Endodermal cell (in vitro differentiated cells): Measurements from ENCODE around the gene PCDHB10. TPM values are rescaled to one million over a fixed set of nuclear protein-coding genes. Genes with fewer than 3 reads are reported as not detected.

Experiments
- DNase-seq: peaks from one replicate; pipeline ENCODE4 v3.0.0-alpha.2; 2017
- H3K27ac ChIP-seq: 2 replicates; pipeline ENCODE4 v1.5.1; 2013; ENCODE audit warnings: mild to moderate bottlenecking, low read depth, low read length, moderate library complexity
- H3K27me3 ChIP-seq: 2 replicates; pipeline ENCODE4 v1.6.1; 2013; ENCODE audit warnings: mild to moderate bottlenecking, low read length, moderate library complexity; ENCODE audit not compliant: insufficient read depth, control insufficient read depth, poor library complexity, severe bottlenecking
- H3K36me3 ChIP-seq: 2 replicates; pipeline ENCODE4 v1.7.0; 2013; ENCODE audit warnings: mild to moderate bottlenecking, low read length, moderate library complexity; ENCODE audit not compliant: control insufficient read depth, insufficient read depth
- H3K4me1 ChIP-seq: one replicate; pipeline ENCODE4 v1.7.0; 2013; ENCODE audit warnings: low read length; ENCODE audit not compliant: control insufficient read depth, insufficient read depth
- H3K4me3 ChIP-seq: 2 replicates; pipeline ENCODE4 v1.5.1; 2013; ENCODE audit warnings: mild to moderate bottlenecking, low read length, moderate library complexity
- H3K9ac ChIP-seq: 2 replicates; pipeline ENCODE4 v1.6.1; 2013; ENCODE audit warnings: mild to moderate bottlenecking, low read length, moderate library complexity; ENCODE audit not compliant: poor library complexity, severe bottlenecking; ENCODE audit errors: extremely low read depth
- H3K9me3 ChIP-seq: 2 replicates; pipeline ENCODE4 v1.6.1; 2013; ENCODE audit warnings: mild to moderate bottlenecking, low read length, moderate library complexity; ENCODE audit not compliant: control insufficient read depth
- H3K27ac Mint-ChIP-seq: 2 replicates; pipeline ENCODE4 v1.8.0; 2020; ENCODE audit warnings: mixed read lengths
- H3K27me3 Mint-ChIP-seq: 2 replicates; pipeline ENCODE4 v1.8.0; 2021; ENCODE audit warnings: mild to moderate bottlenecking, mixed read lengths; ENCODE audit not compliant: insufficient read depth
- H3K36me3 Mint-ChIP-seq: 2 replicates; pipeline ENCODE4 v1.8.0; 2020; ENCODE audit warnings: low read depth, mixed read lengths
- H3K4me1 Mint-ChIP-seq: 2 replicates; pipeline ENCODE4 v1.8.0; 2020; ENCODE audit warnings: mixed read lengths
- H3K4me3 Mint-ChIP-seq: 2 replicates; pipeline ENCODE4 v1.8.0; 2020; ENCODE audit warnings: mild to moderate bottlenecking, moderate library complexity, mixed read lengths
- H3K9me3 Mint-ChIP-seq: 2 replicates; pipeline ENCODE4 v1.8.0; 2020; ENCODE audit warnings: mild to moderate bottlenecking, mixed read lengths
- WGBS, 2 experiments: methylation state at CpG; one replicate each; pipeline versions ENCODE4 v1.1.5 to v1.1.7; 2013; ENCODE audit warnings: missing lambda C conversion rate in 2 of 2, mixed read lengths in 1 of 2; ENCODE audit not compliant: insufficient coverage in 1 of 2, insufficient read length in 1 of 2; 5-methylcytosine and 5-hydroxymethylcytosine counted together
- total RNA-seq, 2 donors: library from RNA; stranded (reverse); fragmentation: NEBNext Ultra II Directional in 1 of 2; extraction: Animal tissue kit (Norgen Biotek cat#: 25700) in 1 of 2; gene quantifications; 2 replicates in 1 of 2; 3 replicates in 1 of 2; pipeline ENCODE4 v1.2.1, GENCODE V29; 2021
- TF ChIP-seq, protein P1 (sequence below): fragments of 200-600 bp; sonication (generic); conservative IDR thresholded peaks from 2 replicates; pipeline ENCODE4 v1.5.0; 2021; ENCODE audit warnings: antibody characterized with exemption, mild to moderate bottlenecking

PCDHB10 gene
- total RNA-seq, 2 donors from 2014 or later, result 2.9 to 3.5 TPM

- DNase-seq, result no peak
- no peaks in the 10 kb centered on the region for H3K4me1 Mint-ChIP-seq
- no peak overlapping the region for H3K27ac Mint-ChIP-seq
- Histone ChIP-seq H3K9me3 (peaks cover 64% of the 10 kb centered on the region), H3K27me3 (no peaks in the 10 kb centered on the region), H3K9ac (no peak overlapping the region), H3K36me3 (no peaks in the 10 kb centered on the region), H3K4me3 (no peak overlapping the region), H3K27ac (no peak overlapping the region), H3K4me1 (no peaks in the 10 kb centered on the region)
- WGBS, 2 experiments, result 94 to 96% methylated on average over 30 to 43 of the region's 43 CpGs
- no peak overlapping the region for H3K4me3 Mint-ChIP-seq
- TF ChIP-seq, protein P1, sequence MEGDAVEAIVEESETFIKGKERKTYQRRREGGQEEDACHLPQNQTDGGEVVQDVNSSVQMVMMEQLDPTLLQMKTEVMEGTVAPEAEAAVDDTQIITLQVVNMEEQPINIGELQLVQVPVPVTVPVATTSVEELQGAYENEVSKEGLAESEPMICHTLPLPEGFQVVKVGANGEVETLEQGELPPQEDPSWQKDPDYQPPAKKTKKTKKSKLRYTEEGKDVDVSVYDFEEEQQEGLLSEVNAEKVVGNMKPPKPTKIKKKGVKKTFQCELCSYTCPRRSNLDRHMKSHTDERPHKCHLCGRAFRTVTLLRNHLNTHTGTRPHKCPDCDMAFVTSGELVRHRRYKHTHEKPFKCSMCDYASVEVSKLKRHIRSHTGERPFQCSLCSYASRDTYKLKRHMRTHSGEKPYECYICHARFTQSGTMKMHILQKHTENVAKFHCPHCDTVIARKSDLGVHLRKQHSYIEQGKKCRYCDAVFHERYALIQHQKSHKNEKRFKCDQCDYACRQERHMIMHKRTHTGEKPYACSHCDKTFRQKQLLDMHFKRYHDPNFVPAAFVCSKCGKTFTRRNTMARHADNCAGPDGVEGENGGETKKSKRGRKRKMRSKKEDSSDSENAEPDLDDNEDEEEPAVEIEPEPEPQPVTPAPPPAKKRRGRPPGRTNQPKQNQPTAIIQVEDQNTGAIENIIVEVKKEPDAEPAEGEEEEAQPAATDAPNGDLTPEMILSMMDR, result no peak
- peaks cover 20% of the 10 kb centered on the region for H3K36me3 Mint-ChIP-seq
- peaks cover 41% of the 10 kb centered on the region for H3K9me3 Mint-ChIP-seq
- peaks cover 9% of the 10 kb centered on the region for H3K27me3 Mint-ChIP-seq
Observed at GRCh38 chr5:141241496-141241895, 49.3 kb downstream of the PCDHB10 start.

Other genes starting within 250 kb of the PCDHB10 start
- 1 to 10 TPM in 1 of 2 donors, under 1 TPM in 1; 0.49 to 2.4 TPM for gene PCDHAC2, start 225.9 kb upstream of the PCDHB10 start, total RNA-seq
- under 1 TPM in 1 of 2 donors, not detected in 1; 0.04 TPM for gene PCDHB1, start 141.0 kb upstream of the PCDHB10 start, total RNA-seq
- 10 to 100 TPM; 28.4 to 32.1 TPM for gene PCDHB2, start 97.7 kb upstream of the PCDHB10 start, total RNA-seq
- gene PCDHB3, start 91.9 kb upstream of the PCDHB10 start, total RNA-seq, result 10 to 100 TPM in 1 of 2 donors, 1 to 10 TPM in 1; 4.3 to 17.7 TPM
- 1 to 10 TPM; 1.7 to 3.3 TPM for gene PCDHB4, start 70.5 kb upstream of the PCDHB10 start, total RNA-seq
- 10 to 100 TPM in 1 of 2 donors, 1 to 10 TPM in 1; 2.4 to 43.5 TPM for gene PCDHB5, start 57.1 kb upstream of the PCDHB10 start, total RNA-seq
- gene PCDHB6, start 42.3 kb upstream of the PCDHB10 start, total RNA-seq, result 1 to 10 TPM in 1 of 2 donors, under 1 TPM in 1; 0.66 to 2.0 TPM
- gene PCDHB7, start 19.7 kb upstream of the PCDHB10 start, total RNA-seq, result under 1 TPM; 0.42 to 0.75 TPM
- 1 to 10 TPM in 1 of 2 donors, under 1 TPM in 1; 0.71 to 3.6 TPM for gene PCDHB8, start 14.6 kb upstream of the PCDHB10 start, total RNA-seq
- 10 to 100 TPM in 1 of 2 donors, 1 to 10 TPM in 1; 9.7 to 14.8 TPM for gene PCDHB16, start 10.0 kb upstream of the PCDHB10 start, total RNA-seq
- 1 to 10 TPM; 3.2 to 5.1 TPM for gene PCDHB9, start 5.2 kb upstream of the PCDHB10 start, total RNA-seq
- 1 to 10 TPM; 2.6 to 4.7 TPM for gene PCDHB11, start 7.3 kb downstream of the PCDHB10 start, total RNA-seq
- 1 to 10 TPM; 1.6 to 5.0 TPM for gene PCDHB12, start 16.4 kb downstream of the PCDHB10 start, total RNA-seq
- gene PCDHB13, start 21.6 kb downstream of the PCDHB10 start, total RNA-seq, result 1 to 10 TPM; 1.8 to 3.3 TPM
- gene PCDHB14, start 31.0 kb downstream of the PCDHB10 start, total RNA-seq, result 1 to 10 TPM; 2.6 to 2.8 TPM
- gene PCDHB15, start 53.0 kb downstream of the PCDHB10 start, total RNA-seq, result 1 to 10 TPM; 3.7 to 9.8 TPM
- gene SLC25A2, start 111.7 kb downstream of the PCDHB10 start, total RNA-seq, result under 1 TPM; 0.55 to 0.68 TPM
- gene TAF7, start 128.4 kb downstream of the PCDHB10 start, total RNA-seq, result 10 to 100 TPM; 85.4 to 99.0 TPM
- 1 to 10 TPM in 1 of 2 donors, under 1 TPM in 1; 0.38 to 2.2 TPM for gene PCDHGA1, start 138.2 kb downstream of the PCDHB10 start, total RNA-seq
- gene PCDHGA2, start 146.4 kb downstream of the PCDHB10 start, total RNA-seq, result 1 to 10 TPM in 1 of 2 donors, under 1 TPM in 1; 0.09 to 2.0 TPM
- gene PCDHGA3, start 151.5 kb downstream of the PCDHB10 start, total RNA-seq, result 1 to 10 TPM in 1 of 2 donors, not detected in 1; 4.3 TPM
- gene PCDHGB1, start 157.7 kb downstream of the PCDHB10 start, total RNA-seq, result 1 to 10 TPM; 1.4 to 6.6 TPM
- 1 to 10 TPM in 1 of 2 donors, under 1 TPM in 1; 0.86 to 5.0 TPM for gene PCDHGA4, start 162.7 kb downstream of the PCDHB10 start, total RNA-seq
- gene PCDHGB2, start 167.6 kb downstream of the PCDHB10 start, total RNA-seq, result 1 to 10 TPM; 1.6 to 5.2 TPM
- 1 to 10 TPM in 1 of 2 donors, under 1 TPM in 1; 0.51 to 3.0 TPM for gene PCDHGA5, start 171.8 kb downstream of the PCDHB10 start, total RNA-seq
- gene PCDHGB3, start 177.9 kb downstream of the PCDHB10 start, total RNA-seq, result 1 to 10 TPM in 1 of 2 donors, under 1 TPM in 1; 0.40 to 4.6 TPM
- gene PCDHGA6, start 181.5 kb downstream of the PCDHB10 start, total RNA-seq, result 1 to 10 TPM in 1 of 2 donors, under 1 TPM in 1; 0.55 to 3.8 TPM
- 1 to 10 TPM in 1 of 2 donors, under 1 TPM in 1; 0.40 to 1.9 TPM for gene PCDHGA7, start 190.4 kb downstream of the PCDHB10 start, total RNA-seq
- 10 to 100 TPM; 10.7 to 13.9 TPM for gene PCDHGB4, start 195.3 kb downstream of the PCDHB10 start, total RNA-seq
- 1 to 10 TPM; 1.1 to 3.0 TPM for gene PCDHGA8, start 200.3 kb downstream of the PCDHB10 start, total RNA-seq
- 10 to 100 TPM in 1 of 2 donors, 1 to 10 TPM in 1; 1.3 to 17.3 TPM for gene PCDHGB5, start 205.6 kb downstream of the PCDHB10 start, total RNA-seq
- gene PCDHGA9, start 210.4 kb downstream of the PCDHB10 start, total RNA-seq, result 1 to 10 TPM in 1 of 2 donors, under 1 TPM in 1; 0.89 to 7.3 TPM
- gene PCDHGB6, start 215.7 kb downstream of the PCDHB10 start, total RNA-seq, result 10 to 100 TPM in 1 of 2 donors, 1 to 10 TPM in 1; 8.3 to 10.8 TPM
- gene PCDHGA10, start 220.6 kb downstream of the PCDHB10 start, total RNA-seq, result 10 to 100 TPM in 1 of 2 donors, 1 to 10 TPM in 1; 3.2 to 20.7 TPM
- 10 to 100 TPM; 15.3 to 19.3 TPM for gene PCDHGB7, start 225.3 kb downstream of the PCDHB10 start, total RNA-seq
- 10 to 100 TPM in 1 of 2 donors, 1 to 10 TPM in 1; 8.5 to 10.6 TPM for gene PCDHGA11, start 228.7 kb downstream of the PCDHB10 start, total RNA-seq
- gene PCDHGA12, start 238.2 kb downstream of the PCDHB10 start, total RNA-seq, result 1 to 10 TPM; 1.4 to 4.1 TPM